ENCODE measurements around the gene TIFAB. TPM values are rescaled to one million over a fixed set of nuclear protein-coding genes. Genes with fewer than 3 reads are reported as not detected.

The TIFAB gene
- total RNA-seq, 1 donor from 2014 or later: not detected

- TF ChIP-seq POLR2AphosphoS5 (IDR thresholded peaks at IDR 0.05; ENCODE audit: insufficient read depth in 1 of 2, low read depth in 1 of 2) (no peak), CTCF (IDR thresholded peaks at IDR 0.05) (no peak), POLR2A (IDR thresholded peaks at IDR 0.05) (no peak)
- H3K36me3 ChIP-seq: no peaks in the 10 kb centered on the region
- H3K9me3 ChIP-seq: no peaks in the 10 kb centered on the region
- no peak for DNase-seq (ENCODE audit: extremely low spot score in 2 of 2)
- no peaks in the 10 kb centered on the region for H3K27me3 ChIP-seq
- intact Hi-C loops (cut with DNase I): no loop called here
- no peak overlapping the region for H3K27ac ChIP-seq
- H3K4me3 ChIP-seq: peak overlapping the region; percentile 32 to 36
- peaks cover 43% of the 10 kb centered on the region for H3K4me1 ChIP-seq
Measured at GRCh38 chr5:135489466-135490244, 37.5 kb upstream of the TIFAB start.

GRCh38 chr5:135488727-135489465 lies 36.7 kb upstream of the TIFAB start:
- no peak for DNase-seq (ENCODE audit: extremely low spot score in 2 of 2)
- intact Hi-C loops (cut with DNase I): no loop called here
- H3K27me3 ChIP-seq: no peaks in the 10 kb centered on the region
- peaks cover 36% of the 10 kb centered on the region for H3K4me1 ChIP-seq
- no peak for TF ChIP-seq POLR2AphosphoS5 (IDR thresholded peaks at IDR 0.05; ENCODE audit: insufficient read depth in 1 of 2, low read depth in 1 of 2)
- no peak for TF ChIP-seq POLR2A (IDR thresholded peaks at IDR 0.05)
- no peak for TF ChIP-seq CTCF (IDR thresholded peaks at IDR 0.05)
- no peaks in the 10 kb centered on the region for H3K36me3 ChIP-seq
- peak overlapping the region; percentile 32 to 36 for H3K4me3 ChIP-seq
- H3K27ac ChIP-seq: no peak overlapping the region
- H3K9me3 ChIP-seq: no peaks in the 10 kb centered on the region

- no peak for DNase-seq (ENCODE audit: extremely low spot score in 2 of 2)
- no peaks in the 10 kb centered on the region for H3K27me3 ChIP-seq
- TF ChIP-seq CTCF (IDR thresholded peaks at IDR 0.05) (no peak), POLR2AphosphoS5 (IDR thresholded peaks at IDR 0.05; ENCODE audit: insufficient read depth in 1 of 2, low read depth in 1 of 2) (no peak), POLR2A (IDR thresholded peaks at IDR 0.05) (no peak)
- intact Hi-C loops (cut with DNase I): no loop called here
- peaks cover 27% of the 10 kb centered on the region for H3K4me1 ChIP-seq
- H3K4me3 ChIP-seq: no peak overlapping the region
- H3K27ac ChIP-seq: no peak overlapping the region
- no peaks in the 10 kb centered on the region for H3K9me3 ChIP-seq
- no peaks in the 10 kb centered on the region for H3K36me3 ChIP-seq
Measured at GRCh38 chr5:135487839-135488514, 35.8 kb upstream of the TIFAB start.

GRCh38 chr5:135487037-135487395 lies 34.9 kb upstream of the TIFAB start:
- Histone ChIP-seq H3K4me1 (peaks cover 25% of the 10 kb centered on the region), H3K27me3 (no peaks in the 10 kb centered on the region), H3K9me3 (no peaks in the 10 kb centered on the region), H3K4me3 (no peak overlapping the region), H3K36me3 (no peaks in the 10 kb centered on the region), H3K27ac (no peak overlapping the region)
- DNase-seq (ENCODE audit: extremely low spot score in 2 of 2): no peak
- intact Hi-C loops (cut with DNase I): no loop called here
- TF ChIP-seq POLR2A (IDR thresholded peaks at IDR 0.05) (no peak), POLR2AphosphoS5 (IDR thresholded peaks at IDR 0.05; ENCODE audit: insufficient read depth in 1 of 2, low read depth in 1 of 2) (no peak), CTCF (IDR thresholded peaks at IDR 0.05) (no peak)
